GM23338 (cell line): ENCODE measurements around the gene DZIP1. TPM values are rescaled to one million over a fixed set of nuclear protein-coding genes. Genes with fewer than 3 reads are reported as not detected.

Experiments
- ATAC-seq: fragments of 200-7000 bp; cut with Tn5 transposase; 3 replicates; pipeline ENCODE4 v1.9.1; 2020
- DNase-seq: peaks from one replicate; pipeline ENCODE4 v3.0.0-alpha.2; 2015; ENCODE audit warnings: low spot score
- H2AFZ ChIP-seq: fragments of 200-600 bp; sonication (generic); 2 replicates; pipeline ENCODE4 v1.8.0; 2016; ENCODE audit warnings: antibody characterized with exemption, mild to moderate bottlenecking, moderate library complexity
- H3F3A ChIP-seq: fragments of 200-600 bp; sonication (generic); replicated peaks from 2 replicates; pipeline ENCODE4 v1.8.0; 2017; ENCODE audit warnings: antibody characterized with exemption, mixed run types, low read depth
- H3K27ac ChIP-seq: fragments of 200-600 bp; sonication (generic); 2 replicates; pipeline ENCODE4 v1.6.1; 2016; ENCODE audit warnings: low read depth
- H3K27me3 ChIP-seq: fragments of 200-600 bp; sonication (generic); 2 replicates; pipeline ENCODE4 v1.8.0; 2016; ENCODE audit warnings: mild to moderate bottlenecking, mixed run types, moderate library complexity; ENCODE audit not compliant: insufficient read depth
- H3K36me3 ChIP-seq: fragments of 200-600 bp; sonication (generic); 2 replicates; pipeline ENCODE4 v1.8.0; 2016; ENCODE audit warnings: mild to moderate bottlenecking; ENCODE audit not compliant: insufficient read depth
- H3K4me1 ChIP-seq: fragments of 200-600 bp; sonication (generic); 2 replicates; pipeline ENCODE4 v1.8.0; 2016; ENCODE audit warnings: mild to moderate bottlenecking, moderate library complexity; ENCODE audit not compliant: insufficient read depth
- H3K4me2 ChIP-seq: fragments of 200-600 bp; sonication (generic); 2 replicates; pipeline ENCODE4 v1.7.1; 2017; ENCODE audit warnings: mixed run types
- H3K4me3 ChIP-seq: fragments of 200-600 bp; sonication (generic); 2 replicates; pipeline ENCODE4 v1.6.1; 2016; ENCODE audit warnings: mixed run types
- H3K79me2 ChIP-seq: fragments of 200-600 bp; sonication (generic); replicated peaks from 2 replicates; pipeline ENCODE4 v1.8.0; 2017; ENCODE audit warnings: mild to moderate bottlenecking; ENCODE audit not compliant: insufficient read depth
- H3K9me2 ChIP-seq: fragments of 200-600 bp; sonication (generic); 2 replicates; pipeline ENCODE4 v1.8.0; 2017; ENCODE audit not compliant: insufficient read depth
- H4K20me1 ChIP-seq: fragments of 200-600 bp; sonication (generic); replicated peaks from 2 replicates; pipeline ENCODE4 v1.8.0; 2017; ENCODE audit warnings: mild to moderate bottlenecking; ENCODE audit not compliant: insufficient read depth
- H3K27ac Mint-ChIP-seq: 2 replicates; pipeline ENCODE4 v1.8.0; 2020; ENCODE audit warnings: inconsistent platforms, mild to moderate bottlenecking, moderate library complexity, mixed read lengths
- H3K27me3 Mint-ChIP-seq: 3 replicates; pipeline ENCODE4 v1.8.0; 2022; ENCODE audit warnings: low read depth, mild to moderate bottlenecking, moderate library complexity, mixed read lengths, inconsistent platforms; ENCODE audit not compliant: insufficient read depth, poor library complexity
- H3K36me3 Mint-ChIP-seq: 3 replicates; pipeline ENCODE4 v1.8.0; 2021; ENCODE audit warnings: low read depth, mild to moderate bottlenecking, inconsistent platforms, moderate library complexity, mixed read lengths
- H3K4me1 Mint-ChIP-seq: 3 replicates; pipeline ENCODE4 v1.8.0; 2020; ENCODE audit warnings: mild to moderate bottlenecking, inconsistent platforms, mixed read lengths
- H3K4me3 Mint-ChIP-seq: 3 replicates; pipeline ENCODE4 v1.8.0; 2021; ENCODE audit warnings: moderate library complexity, mild to moderate bottlenecking, inconsistent platforms, mixed read lengths
- H3K9me3 Mint-ChIP-seq: 3 replicates; pipeline ENCODE4 v1.8.0; 2020; ENCODE audit warnings: moderate library complexity, mild to moderate bottlenecking, inconsistent platforms, mixed read lengths
- CREB1 ChIP-seq: fragments of 250-450 bp; sonication (Bioruptor Pico); IDR thresholded peaks from 2 replicates; pipeline ENCODE4 v1.5.0; 2020; ENCODE audit warnings: low read depth, mild to moderate bottlenecking, moderate library complexity
- EZH2 ChIP-seq: fragments of 200-600 bp; sonication (generic); IDR thresholded peaks from one replicate; pipeline ENCODE4 v1.8.0; 2017; ENCODE audit warnings: antibody characterized with exemption, mild to moderate bottlenecking, low read depth; ENCODE audit not compliant: unreplicated experiment
- EZH2phosphoT487 ChIP-seq: fragments of 200-600 bp; sonication (generic); IDR thresholded peaks from one replicate; pipeline ENCODE4 v1.8.1; 2018; ENCODE audit warnings: antibody characterized with exemption; ENCODE audit not compliant: unreplicated experiment
- JUNB ChIP-seq: IDR thresholded peaks from one replicate; pipeline ENCODE4 v1.6.1; 2016; ENCODE audit warnings: antibody characterized with exemption; ENCODE audit not compliant: unreplicated experiment
- NANOG ChIP-seq: IDR thresholded peaks from 2 replicates; pipeline ENCODE4 v1.6.1; 2016; ENCODE audit warnings: antibody characterized with exemption, borderline replicate concordance
- POLR2AphosphoS5 ChIP-seq: IDR thresholded peaks from 2 replicates; pipeline ENCODE4 v1.6.1; 2016; ENCODE audit warnings: antibody characterized with exemption, low read depth
- STAT1 ChIP-seq: IDR thresholded peaks from one replicate; pipeline ENCODE4 v1.6.1; 2016; ENCODE audit warnings: antibody characterized with exemption; ENCODE audit not compliant: unreplicated experiment
- ZNF114 ChIP-seq: fragments of 250-450 bp; sonication (Bioruptor Pico); IDR thresholded peaks from 2 replicates; pipeline ENCODE4 v1.5.0; 2020; ENCODE audit warnings: mild to moderate bottlenecking, moderate library complexity
- ZNF331 ChIP-seq: fragments of 250-450 bp; sonication (Bioruptor Pico); IDR thresholded peaks from 2 replicates; pipeline ENCODE4 v1.5.0; 2020; ENCODE audit warnings: low read depth, mild to moderate bottlenecking, moderate library complexity
- polyA plus RNA-seq: library from polyadenylated mRNA; unstranded; fragments of >200 nt; fragmentation: Nextera tagmentation; extraction: Ambion mirVana; gene quantifications from 2 replicates; pipeline ENCODE4 v1.2.1, GENCODE V29; 2016
- total RNA-seq: library from RNA; depleted of rRNA; stranded (reverse); fragments of >200 nt; shearing (Covaris generic); gene quantifications from 2 replicates; pipeline ENCODE4 v1.2.3, GENCODE V29; 2014
- TF ChIP-seq, protein P1 (sequence below): fragments of 250-450 bp; sonication (Bioruptor Pico); IDR thresholded peaks from 2 replicates; pipeline ENCODE4 v1.5.0; 2020; ENCODE audit warnings: mild to moderate bottlenecking, moderate library complexity
- TF ChIP-seq, protein P2 (sequence below), 2 experiments: fragments of 200-600 bp in 1 of 2; sonication (generic) in 1 of 2; conservative IDR thresholded peaks; 2 replicates each; pipeline versions ENCODE4 v1.5.1 to v1.6.1; 2016 to 2017; ENCODE audit warnings: antibody characterized with exemption in 2 of 2, low read depth in 2 of 2, mild to moderate bottlenecking in 2 of 2, moderate library complexity in 1 of 2
- TF ChIP-seq, protein P3 (sequence below): IDR thresholded peaks from one replicate; pipeline ENCODE4 v1.6.1; 2018; ENCODE audit warnings: antibody characterized with exemption; ENCODE audit not compliant: unreplicated experiment
- TF ChIP-seq, protein P4 (sequence below): IDR thresholded peaks from 2 replicates; pipeline ENCODE4 v1.6.1; 2016; ENCODE audit warnings: antibody characterized with exemption

The DZIP1 gene
- total and polyA plus RNA-seq, 2 experiments from 2014 or later = 10.6 to 24.2 TPM

DNA sequence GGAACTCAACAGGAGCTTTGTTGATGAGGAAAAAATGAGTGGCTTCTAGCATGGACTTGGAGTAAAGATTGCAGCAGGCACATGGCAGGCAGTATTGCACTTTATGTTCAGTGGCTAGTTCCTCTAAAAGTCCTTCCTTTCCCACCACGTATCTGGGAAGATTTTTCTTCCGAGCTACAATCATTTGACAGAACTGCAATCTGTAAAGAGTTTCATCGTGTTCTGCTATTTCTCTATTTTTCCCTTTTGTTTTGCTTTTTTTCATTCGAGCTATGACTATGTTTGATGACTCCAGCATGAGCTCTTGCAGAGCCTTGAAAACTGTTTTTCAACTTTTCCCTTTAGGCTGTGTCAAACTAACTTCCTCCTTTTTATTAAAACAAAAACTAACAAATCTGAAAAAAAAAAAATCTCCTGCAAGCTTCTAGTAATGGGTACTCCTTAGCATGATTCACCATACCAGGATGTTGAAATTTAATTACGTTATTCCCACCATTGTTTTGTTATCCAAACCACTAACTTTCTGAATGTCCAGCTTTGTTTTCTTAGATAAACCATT, 79.7 kb downstream of the DZIP1 start:
- Histone ChIP-seq H3K27ac (no peak overlapping the region), H3K9me2 (no peaks in the 10 kb centered on the region)
- no peak overlapping the region for H3K27ac Mint-ChIP-seq

More for the DNA sequence above, 79.7 kb downstream of the DZIP1 start:
- TF ChIP-seq ZNF331 (CRISPR knock-in tag) = no peak
- TF ChIP-seq, protein P1, sequence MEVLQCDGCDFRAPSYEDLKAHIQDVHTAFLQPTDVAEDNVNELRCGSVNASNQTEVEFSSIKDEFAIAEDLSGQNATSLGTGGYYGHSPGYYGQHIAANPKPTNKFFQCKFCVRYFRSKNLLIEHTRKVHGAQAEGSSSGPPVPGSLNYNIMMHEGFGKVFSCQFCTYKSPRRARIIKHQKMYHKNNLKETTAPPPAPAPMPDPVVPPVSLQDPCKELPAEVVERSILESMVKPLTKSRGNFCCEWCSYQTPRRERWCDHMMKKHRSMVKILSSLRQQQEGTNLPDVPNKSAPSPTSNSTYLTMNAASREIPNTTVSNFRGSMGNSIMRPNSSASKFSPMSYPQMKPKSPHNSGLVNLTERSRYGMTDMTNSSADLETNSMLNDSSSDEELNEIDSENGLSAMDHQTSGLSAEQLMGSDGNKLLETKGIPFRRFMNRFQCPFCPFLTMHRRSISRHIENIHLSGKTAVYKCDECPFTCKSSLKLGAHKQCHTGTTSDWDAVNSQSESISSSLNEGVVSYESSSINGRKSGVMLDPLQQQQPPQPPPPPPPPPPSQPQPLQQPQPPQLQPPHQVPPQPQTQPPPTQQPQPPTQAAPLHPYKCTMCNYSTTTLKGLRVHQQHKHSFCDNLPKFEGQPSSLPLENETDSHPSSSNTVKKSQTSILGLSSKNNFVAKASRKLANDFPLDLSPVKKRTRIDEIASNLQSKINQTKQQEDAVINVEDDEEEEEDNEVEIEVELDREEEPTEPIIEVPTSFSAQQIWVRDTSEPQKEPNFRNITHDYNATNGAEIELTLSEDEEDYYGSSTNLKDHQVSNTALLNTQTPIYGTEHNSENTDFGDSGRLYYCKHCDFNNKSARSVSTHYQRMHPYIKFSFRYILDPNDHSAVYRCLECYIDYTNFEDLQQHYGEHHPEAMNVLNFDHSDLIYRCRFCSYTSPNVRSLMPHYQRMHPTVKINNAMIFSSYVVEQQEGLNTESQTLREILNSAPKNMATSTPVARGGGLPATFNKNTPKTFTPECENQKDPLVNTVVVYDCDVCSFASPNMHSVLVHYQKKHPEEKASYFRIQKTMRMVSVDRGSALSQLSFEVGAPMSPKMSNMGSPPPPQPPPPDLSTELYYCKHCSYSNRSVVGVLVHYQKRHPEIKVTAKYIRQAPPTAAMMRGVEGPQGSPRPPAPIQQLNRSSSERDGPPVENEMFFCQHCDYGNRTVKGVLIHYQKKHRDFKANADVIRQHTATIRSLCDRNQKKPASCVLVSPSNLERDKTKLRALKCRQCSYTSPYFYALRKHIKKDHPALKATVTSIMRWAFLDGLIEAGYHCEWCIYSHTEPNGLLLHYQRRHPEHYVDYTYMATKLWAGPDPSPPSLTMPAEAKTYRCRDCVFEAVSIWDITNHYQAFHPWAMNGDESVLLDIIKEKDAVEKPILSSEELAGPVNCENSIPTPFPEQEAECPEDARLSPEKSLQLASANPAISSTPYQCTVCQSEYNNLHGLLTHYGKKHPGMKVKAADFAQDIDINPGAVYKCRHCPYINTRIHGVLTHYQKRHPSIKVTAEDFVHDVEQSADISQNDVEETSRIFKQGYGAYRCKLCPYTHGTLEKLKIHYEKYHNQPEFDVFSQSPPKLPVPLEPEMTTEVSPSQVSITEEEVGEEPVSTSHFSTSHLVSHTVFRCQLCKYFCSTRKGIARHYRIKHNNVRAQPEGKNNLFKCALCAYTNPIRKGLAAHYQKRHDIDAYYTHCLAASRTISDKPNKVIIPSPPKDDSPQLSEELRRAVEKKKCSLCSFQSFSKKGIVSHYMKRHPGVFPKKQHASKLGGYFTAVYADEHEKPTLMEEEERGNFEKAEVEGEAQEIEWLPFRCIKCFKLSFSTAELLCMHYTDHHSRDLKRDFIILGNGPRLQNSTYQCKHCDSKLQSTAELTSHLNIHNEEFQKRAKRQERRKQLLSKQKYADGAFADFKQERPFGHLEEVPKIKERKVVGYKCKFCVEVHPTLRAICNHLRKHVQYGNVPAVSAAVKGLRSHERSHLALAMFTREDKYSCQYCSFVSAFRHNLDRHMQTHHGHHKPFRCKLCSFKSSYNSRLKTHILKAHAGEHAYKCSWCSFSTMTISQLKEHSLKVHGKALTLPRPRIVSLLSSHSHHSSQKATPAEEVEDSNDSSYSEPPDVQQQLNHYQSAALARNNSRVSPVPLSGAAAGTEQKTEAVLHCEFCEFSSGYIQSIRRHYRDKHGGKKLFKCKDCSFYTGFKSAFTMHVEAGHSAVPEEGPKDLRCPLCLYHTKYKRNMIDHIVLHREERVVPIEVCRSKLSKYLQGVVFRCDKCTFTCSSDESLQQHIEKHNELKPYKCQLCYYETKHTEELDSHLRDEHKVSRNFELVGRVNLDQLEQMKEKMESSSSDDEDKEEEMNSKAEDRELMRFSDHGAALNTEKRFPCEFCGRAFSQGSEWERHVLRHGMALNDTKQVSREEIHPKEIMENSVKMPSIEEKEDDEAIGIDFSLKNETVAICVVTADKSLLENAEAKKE (CRISPR knock-in tag) = no peak
- TF ChIP-seq, protein P2, sequence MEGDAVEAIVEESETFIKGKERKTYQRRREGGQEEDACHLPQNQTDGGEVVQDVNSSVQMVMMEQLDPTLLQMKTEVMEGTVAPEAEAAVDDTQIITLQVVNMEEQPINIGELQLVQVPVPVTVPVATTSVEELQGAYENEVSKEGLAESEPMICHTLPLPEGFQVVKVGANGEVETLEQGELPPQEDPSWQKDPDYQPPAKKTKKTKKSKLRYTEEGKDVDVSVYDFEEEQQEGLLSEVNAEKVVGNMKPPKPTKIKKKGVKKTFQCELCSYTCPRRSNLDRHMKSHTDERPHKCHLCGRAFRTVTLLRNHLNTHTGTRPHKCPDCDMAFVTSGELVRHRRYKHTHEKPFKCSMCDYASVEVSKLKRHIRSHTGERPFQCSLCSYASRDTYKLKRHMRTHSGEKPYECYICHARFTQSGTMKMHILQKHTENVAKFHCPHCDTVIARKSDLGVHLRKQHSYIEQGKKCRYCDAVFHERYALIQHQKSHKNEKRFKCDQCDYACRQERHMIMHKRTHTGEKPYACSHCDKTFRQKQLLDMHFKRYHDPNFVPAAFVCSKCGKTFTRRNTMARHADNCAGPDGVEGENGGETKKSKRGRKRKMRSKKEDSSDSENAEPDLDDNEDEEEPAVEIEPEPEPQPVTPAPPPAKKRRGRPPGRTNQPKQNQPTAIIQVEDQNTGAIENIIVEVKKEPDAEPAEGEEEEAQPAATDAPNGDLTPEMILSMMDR (conservative IDR thresholded peaks at IDR 0.05; ENCODE audit: low read depth in 2 of 2) = no peak
- no peak for TF ChIP-seq JUNB
- no peak for TF ChIP-seq ZNF114 (CRISPR knock-in tag)
- TF ChIP-seq, protein P3, sequence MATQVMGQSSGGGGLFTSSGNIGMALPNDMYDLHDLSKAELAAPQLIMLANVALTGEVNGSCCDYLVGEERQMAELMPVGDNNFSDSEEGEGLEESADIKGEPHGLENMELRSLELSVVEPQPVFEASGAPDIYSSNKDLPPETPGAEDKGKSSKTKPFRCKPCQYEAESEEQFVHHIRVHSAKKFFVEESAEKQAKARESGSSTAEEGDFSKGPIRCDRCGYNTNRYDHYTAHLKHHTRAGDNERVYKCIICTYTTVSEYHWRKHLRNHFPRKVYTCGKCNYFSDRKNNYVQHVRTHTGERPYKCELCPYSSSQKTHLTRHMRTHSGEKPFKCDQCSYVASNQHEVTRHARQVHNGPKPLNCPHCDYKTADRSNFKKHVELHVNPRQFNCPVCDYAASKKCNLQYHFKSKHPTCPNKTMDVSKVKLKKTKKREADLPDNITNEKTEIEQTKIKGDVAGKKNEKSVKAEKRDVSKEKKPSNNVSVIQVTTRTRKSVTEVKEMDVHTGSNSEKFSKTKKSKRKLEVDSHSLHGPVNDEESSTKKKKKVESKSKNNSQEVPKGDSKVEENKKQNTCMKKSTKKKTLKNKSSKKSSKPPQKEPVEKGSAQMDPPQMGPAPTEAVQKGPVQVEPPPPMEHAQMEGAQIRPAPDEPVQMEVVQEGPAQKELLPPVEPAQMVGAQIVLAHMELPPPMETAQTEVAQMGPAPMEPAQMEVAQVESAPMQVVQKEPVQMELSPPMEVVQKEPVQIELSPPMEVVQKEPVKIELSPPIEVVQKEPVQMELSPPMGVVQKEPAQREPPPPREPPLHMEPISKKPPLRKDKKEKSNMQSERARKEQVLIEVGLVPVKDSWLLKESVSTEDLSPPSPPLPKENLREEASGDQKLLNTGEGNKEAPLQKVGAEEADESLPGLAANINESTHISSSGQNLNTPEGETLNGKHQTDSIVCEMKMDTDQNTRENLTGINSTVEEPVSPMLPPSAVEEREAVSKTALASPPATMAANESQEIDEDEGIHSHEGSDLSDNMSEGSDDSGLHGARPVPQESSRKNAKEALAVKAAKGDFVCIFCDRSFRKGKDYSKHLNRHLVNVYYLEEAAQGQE = no peak
- no peak for TF ChIP-seq CREB1
- TF ChIP-seq, protein P4, sequence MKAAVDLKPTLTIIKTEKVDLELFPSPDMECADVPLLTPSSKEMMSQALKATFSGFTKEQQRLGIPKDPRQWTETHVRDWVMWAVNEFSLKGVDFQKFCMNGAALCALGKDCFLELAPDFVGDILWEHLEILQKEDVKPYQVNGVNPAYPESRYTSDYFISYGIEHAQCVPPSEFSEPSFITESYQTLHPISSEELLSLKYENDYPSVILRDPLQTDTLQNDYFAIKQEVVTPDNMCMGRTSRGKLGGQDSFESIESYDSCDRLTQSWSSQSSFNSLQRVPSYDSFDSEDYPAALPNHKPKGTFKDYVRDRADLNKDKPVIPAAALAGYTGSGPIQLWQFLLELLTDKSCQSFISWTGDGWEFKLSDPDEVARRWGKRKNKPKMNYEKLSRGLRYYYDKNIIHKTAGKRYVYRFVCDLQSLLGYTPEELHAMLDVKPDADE = no peak
- no peak for TF ChIP-seq NANOG
- TF ChIP-seq EZH2phosphoT487 = no peak
- no peak for TF ChIP-seq EZH2
- TF ChIP-seq STAT1 = no peak
- no peak for TF ChIP-seq POLR2AphosphoS5
- Histone ChIP-seq H3K4me3 (no peak overlapping the region), H3K36me3 (no peaks in the 10 kb centered on the region), H2AFZ (no peak overlapping the region), H3F3A (no peaks in the 10 kb centered on the region; the same call in 1 of the 2 replicates), H3K79me2 (no peaks in the 10 kb centered on the region), H3K27me3 (no peaks in the 10 kb centered on the region), H3K4me1 (no peaks in the 10 kb centered on the region), H3K4me2 (no peak overlapping the region), H4K20me1 (peaks cover 17% of the 10 kb centered on the region; the same call in 1 of the 2 replicates)
- no peak for DNase-seq
- H3K4me1 Mint-ChIP-seq = no peaks in the 10 kb centered on the region
- ATAC-seq = no peak
- no peak overlapping the region for H3K4me3 Mint-ChIP-seq
- H3K36me3 Mint-ChIP-seq = peaks cover 20% of the 10 kb centered on the region
- H3K9me3 Mint-ChIP-seq = 0 out of 3 replicates have a peak, but pooled peaks cover 2% of the 10 kb centered on the region
- no peaks in the 10 kb centered on the region for H3K27me3 Mint-ChIP-seq
